ENCODE data around the gene TJP2. TPM values are rescaled to one million over a fixed set of nuclear protein-coding genes. Genes with fewer than 3 reads are reported as not detected.
"Not testable (repeated sequence)": the region's sequence is repeated elsewhere in the genome, so short reads cannot be mapped to it uniquely, and the experiment has no call there.

TJP2 gene
- total RNA-seq, 1 donor from 2014 or later: 18.0 TPM

DNA sequence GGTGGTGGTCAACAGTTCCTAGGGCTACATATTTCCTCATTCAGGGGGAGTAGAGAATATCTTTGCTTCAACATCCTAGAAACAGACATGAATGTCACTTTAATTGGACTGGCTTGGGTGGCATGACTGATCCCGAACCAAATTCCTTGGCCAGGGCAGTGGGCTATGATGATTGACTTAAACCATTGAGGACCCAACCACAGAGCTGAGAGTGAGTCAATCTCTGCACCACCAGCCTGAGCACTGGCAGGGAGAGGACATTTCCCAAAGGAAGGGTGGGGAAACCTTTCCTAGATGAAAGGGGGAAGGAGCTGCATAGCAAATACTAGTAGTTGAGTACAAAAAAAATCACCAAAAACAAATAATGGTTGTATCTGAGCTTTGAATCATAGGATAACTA, 98.1 kb downstream of the TJP2 start:
- Mint-ChIP-seq H3K36me3 (ENCODE audit: low read depth) (no peaks in the 10 kb centered on the region), H3K9me3 (peaks cover 4% of the 10 kb centered on the region), H3K27ac (no peak overlapping the region), H3K4me3 (no peak overlapping the region), H3K4me1 (no peaks in the 10 kb centered on the region), H3K27me3 (peaks cover 4% of the 10 kb centered on the region)
- no peak for DNase-seq
- intact Hi-C loops (cut with micrococcal nuclease): no loop called here

DNA sequence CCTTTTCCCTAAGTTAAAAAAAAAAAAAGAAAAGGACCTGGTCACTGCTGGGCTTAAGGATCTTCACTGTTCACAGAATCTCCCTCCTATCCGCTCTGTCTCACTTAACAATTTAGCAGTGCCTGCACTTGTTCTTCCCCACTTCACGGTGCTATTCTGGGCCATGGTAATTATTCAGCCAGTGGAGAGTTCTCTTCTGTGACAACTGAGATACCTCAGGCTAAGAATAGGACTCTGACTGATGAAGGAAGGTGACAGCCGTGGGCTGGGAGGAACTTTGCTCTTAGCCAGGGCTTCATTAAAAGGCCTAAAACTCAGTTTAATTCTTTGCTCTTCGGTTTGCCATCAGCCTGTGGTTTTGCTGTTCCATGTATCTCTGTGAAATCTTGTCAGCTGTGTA, 99.1 kb downstream of the TJP2 start:
- Mint-ChIP-seq H3K4me3 (no peak overlapping the region), H3K9me3 (peaks cover 4% of the 10 kb centered on the region), H3K36me3 (ENCODE audit: low read depth) (no peaks in the 10 kb centered on the region), H3K27me3 (peaks cover 4% of the 10 kb centered on the region), H3K4me1 (no peaks in the 10 kb centered on the region), H3K27ac (no peak overlapping the region)
- intact Hi-C loops (cut with micrococcal nuclease): no loop called here
- DNase-seq: no peak

DNA sequence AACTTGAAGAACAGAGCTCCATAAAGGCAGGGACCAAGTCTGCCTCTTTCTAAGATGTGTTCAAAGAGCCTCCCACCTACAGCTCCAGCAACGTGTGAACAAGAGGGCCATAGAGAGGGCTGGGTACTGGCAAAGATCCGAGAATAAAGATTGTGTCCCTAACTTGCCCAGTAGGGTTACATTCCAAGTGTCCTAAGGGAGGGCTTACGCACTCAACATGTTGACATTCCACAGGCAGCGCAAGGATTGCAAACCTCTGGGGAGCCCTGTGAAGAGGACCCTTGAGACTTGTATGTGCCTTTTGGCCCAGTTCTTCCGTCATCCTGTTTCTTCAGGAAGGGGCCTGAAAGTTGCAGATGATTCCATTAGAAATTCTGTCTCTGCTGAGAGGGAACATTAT, 102.7 kb downstream of the TJP2 start:
- peaks cover 3% of the 10 kb centered on the region for H3K27me3 Mint-ChIP-seq
- H3K9me3 Mint-ChIP-seq: peaks cover 4% of the 10 kb centered on the region
- H3K4me1 Mint-ChIP-seq: no peaks in the 10 kb centered on the region
- no peak overlapping the region for H3K4me3 Mint-ChIP-seq
- DNase-seq: no peak
- no peak overlapping the region for H3K27ac Mint-ChIP-seq
- H3K36me3 Mint-ChIP-seq (ENCODE audit: low read depth): no peaks in the 10 kb centered on the region
- intact Hi-C loops (cut with micrococcal nuclease): no loop called here

DNA sequence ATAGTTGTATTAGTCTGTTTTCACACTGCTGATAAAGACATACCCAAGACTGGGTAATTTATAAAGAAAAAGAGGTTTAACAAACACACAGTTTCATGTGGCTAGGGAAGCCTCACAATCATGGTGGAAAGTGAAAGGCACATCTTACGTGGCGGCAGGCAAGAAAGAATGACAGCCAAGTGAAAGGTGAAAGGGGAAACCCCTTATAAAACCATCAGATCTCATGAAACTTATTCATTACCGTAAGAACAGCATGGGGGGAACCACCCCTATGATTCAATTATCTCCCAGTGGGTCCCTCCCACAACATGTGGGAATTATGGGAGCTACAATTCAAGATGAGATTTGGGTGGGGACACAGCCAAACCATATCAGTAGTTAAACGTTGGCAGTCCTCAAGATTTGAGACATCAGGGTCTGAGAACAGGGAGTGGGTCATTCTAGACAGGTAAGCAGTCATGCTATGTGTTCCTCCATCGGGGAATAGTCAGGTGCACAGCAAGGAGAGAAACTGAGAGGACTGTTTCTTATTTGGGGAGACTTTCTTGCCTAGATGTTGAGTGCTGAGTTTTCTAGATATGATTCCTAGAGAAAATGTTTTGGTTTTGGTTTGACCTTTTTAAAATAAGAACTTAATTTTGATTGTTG, 105.1 kb downstream of the TJP2 start:
- H3K9me3 Mint-ChIP-seq: peaks cover 4% of the 10 kb centered on the region
- no peaks in the 10 kb centered on the region for H3K4me1 Mint-ChIP-seq
- no peaks in the 10 kb centered on the region for H3K36me3 Mint-ChIP-seq (ENCODE audit: low read depth)
- H3K4me3 Mint-ChIP-seq: no peak overlapping the region
- peaks cover 13% of the 10 kb centered on the region for H3K27me3 Mint-ChIP-seq
- no peak overlapping the region for H3K27ac Mint-ChIP-seq
- DNase-seq: no peak
- intact Hi-C loops (cut with micrococcal nuclease): no loop called here

DNA sequence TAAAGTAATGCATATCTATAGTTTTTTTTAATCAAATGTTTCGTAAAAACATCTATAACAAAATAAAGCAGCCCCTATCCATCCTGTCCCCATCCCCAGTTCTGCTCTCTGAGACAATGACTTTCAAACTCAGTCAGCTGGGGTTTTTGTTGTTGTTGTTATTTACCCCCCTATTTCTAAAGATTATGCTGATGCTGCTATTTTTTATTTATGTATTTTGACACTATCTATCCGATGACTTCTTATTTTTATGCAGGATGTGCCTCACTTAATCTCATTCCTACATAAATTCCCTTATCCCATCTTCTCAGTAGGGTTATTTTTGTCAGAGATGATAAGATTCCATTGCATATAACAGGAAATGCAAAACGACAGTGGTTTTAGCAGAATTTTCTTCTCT, 105.7 kb downstream of the TJP2 start:
- DNase-seq: no peak
- Mint-ChIP-seq H3K27ac (no peak overlapping the region), H3K27me3 (peaks cover 16% of the 10 kb centered on the region), H3K9me3 (peaks cover 4% of the 10 kb centered on the region), H3K4me1 (no peaks in the 10 kb centered on the region), H3K4me3 (no peak overlapping the region), H3K36me3 (ENCODE audit: low read depth) (no peaks in the 10 kb centered on the region)
- intact Hi-C loops (cut with micrococcal nuclease): no loop called here

DNA sequence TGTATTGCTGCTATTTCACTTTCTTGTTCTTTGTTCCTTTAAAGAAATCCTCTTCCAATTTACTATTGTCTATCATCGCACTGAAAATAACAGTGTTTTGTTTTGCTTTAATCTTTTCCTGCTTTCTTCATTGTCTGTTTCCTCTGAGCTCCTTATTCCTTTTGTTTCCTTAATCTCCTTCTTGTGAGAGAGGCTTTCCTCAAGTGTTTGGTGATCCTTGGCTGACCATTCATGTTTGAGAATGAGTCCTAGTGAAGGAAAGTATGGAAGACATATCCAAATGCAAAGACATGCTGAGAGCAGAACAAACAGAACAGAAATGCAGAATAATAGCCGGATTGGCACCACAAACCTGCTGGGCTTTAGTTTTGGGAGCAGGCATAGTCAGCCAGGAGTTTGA, 108.9 kb downstream of the TJP2 start:
- no peak overlapping the region for H3K4me3 Mint-ChIP-seq
- peaks cover 28% of the 10 kb centered on the region for H3K27me3 Mint-ChIP-seq
- peaks cover 4% of the 10 kb centered on the region for H3K9me3 Mint-ChIP-seq
- DNase-seq: no peak
- no peak overlapping the region for H3K27ac Mint-ChIP-seq
- intact Hi-C loops (cut with micrococcal nuclease): no loop called here
- H3K36me3 Mint-ChIP-seq (ENCODE audit: low read depth): no peaks in the 10 kb centered on the region
- H3K4me1 Mint-ChIP-seq: no peaks in the 10 kb centered on the region

DNA sequence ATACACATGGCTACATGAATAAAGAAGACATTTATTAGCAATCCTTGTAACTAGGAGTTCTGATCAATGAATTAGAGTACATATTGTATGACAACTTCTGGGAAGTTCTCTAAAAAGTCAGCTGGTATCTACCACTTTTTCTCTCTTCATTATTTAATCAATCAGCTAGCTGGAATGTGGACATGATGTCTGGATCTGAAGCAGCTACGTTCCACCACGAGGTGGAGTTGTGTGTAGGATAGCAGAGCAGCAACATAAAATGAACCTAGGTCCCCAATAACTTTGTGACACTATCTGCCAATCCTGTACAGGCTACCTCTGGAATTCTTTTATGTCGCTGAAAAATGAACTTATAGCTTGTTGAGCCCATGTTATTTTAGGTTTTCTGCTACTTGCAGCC, 118.0 kb downstream of the TJP2 start:
- intact Hi-C loops (cut with micrococcal nuclease): no loop called here
- H3K4me1 Mint-ChIP-seq: no peaks in the 10 kb centered on the region

DNA sequence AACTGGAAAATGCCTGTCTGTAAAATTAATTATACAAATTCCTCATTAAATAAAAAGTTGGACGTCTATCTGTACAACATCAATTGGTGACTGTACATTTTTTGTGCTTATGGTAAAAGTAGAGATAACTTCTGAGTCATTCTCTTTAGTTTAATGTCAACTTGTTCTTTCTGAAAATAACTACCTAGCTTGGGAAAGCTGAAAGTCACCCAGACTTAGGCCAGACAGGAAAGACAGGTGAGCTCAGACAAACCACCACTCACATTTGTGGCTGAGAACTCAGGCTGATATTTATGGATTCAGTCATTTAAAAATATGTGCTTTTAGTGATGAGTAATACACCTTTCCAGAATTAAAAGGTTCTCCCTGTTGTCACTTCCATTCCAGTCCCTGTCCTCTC, 119.1 kb downstream of the TJP2 start:
- Mint-ChIP-seq H3K27me3 (peaks cover 6% of the 10 kb centered on the region), H3K9me3 (no peaks in the 10 kb centered on the region), H3K4me3 (no peak overlapping the region), H3K36me3 (ENCODE audit: low read depth) (no peaks in the 10 kb centered on the region), H3K4me1 (no peaks in the 10 kb centered on the region), H3K27ac (no peak overlapping the region)
- intact Hi-C loops (cut with micrococcal nuclease): no loop called here
- DNase-seq: no peak

More for the DNA sequence above, 118.0 kb downstream of the TJP2 start:
- DNase-seq: no peak
- H3K27me3 Mint-ChIP-seq: peaks cover 6% of the 10 kb centered on the region
- no peaks in the 10 kb centered on the region for H3K36me3 Mint-ChIP-seq (ENCODE audit: low read depth)
- no peaks in the 10 kb centered on the region for H3K9me3 Mint-ChIP-seq
- H3K27ac Mint-ChIP-seq: no peak overlapping the region
- no peak overlapping the region for H3K4me3 Mint-ChIP-seq

DNA sequence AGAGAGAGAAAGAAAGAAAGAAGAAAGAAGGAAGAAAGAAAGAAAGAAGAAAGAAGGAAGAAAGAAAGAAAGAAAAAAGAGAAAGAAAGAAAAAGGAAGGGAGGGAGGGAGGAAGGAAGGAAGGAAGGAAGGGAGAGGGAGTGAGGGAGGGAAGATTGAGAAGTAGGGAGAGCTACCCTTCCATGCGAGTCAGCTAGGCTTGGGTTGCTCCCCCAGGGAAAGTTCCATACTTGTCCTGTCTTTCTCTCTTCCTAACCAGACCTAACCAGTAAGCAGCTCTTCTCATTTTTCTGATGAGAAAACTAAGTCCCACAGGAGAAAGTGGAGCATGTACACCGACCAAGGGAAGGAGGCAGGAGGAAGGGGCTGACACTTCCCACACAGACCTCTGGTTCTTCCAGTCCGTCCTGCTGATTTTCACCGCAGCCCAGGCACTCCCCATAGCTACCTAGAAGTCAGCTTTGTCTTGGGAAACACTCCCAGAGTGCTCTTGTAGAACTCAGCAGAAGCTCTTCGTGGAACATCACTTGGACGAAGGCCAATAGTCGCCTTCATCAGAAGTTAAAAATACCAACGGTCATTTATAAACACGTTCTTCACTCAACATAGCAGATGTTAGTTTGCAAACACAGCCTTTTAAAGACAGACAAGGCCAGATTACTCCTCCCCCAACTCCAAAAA, 121.9 kb downstream of the TJP2 start:
- H3K4me1 Mint-ChIP-seq: no peaks in the 10 kb centered on the region
- no peak overlapping the region for H3K4me3 Mint-ChIP-seq
- no peak for DNase-seq
- H3K36me3 Mint-ChIP-seq (ENCODE audit: low read depth): no peaks in the 10 kb centered on the region
- no peak overlapping the region for H3K27ac Mint-ChIP-seq
- intact Hi-C loops (cut with micrococcal nuclease): no loop called here
- H3K9me3 Mint-ChIP-seq: no peaks in the 10 kb centered on the region
- H3K27me3 Mint-ChIP-seq: peaks cover 10% of the 10 kb centered on the region

DNA sequence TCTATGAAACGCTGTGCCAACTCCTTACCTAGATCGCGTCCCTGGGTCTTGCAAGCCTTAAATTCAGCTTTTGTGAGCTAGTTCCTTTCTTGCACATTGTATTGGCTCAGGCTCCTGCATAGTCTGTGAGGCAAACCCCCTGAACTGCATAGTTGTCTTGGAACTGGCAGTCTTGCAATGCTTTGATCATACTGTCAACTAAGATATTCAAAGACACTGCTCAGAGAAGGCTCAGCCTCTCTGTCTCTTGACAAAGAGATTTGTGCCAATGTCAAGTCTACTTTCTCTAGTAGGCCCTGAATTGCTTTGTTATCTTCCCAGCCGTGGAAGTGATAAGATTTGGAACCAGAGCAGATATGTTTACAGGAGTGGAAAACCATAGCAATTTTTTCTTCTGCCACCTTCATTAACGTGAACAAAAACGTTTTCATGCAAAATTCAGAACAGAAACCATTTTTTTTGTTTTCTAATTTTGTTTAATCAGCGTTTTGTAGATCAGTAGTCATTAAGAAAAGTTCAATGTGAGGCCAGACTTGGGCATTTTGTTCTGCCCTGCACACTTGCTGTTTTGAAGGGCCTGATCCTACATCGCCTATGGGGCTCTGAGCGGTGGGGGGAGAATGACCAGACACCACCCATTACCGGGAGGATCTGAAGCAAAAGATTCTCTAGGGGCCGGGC, 123.4 kb downstream of the TJP2 start:
- intact Hi-C loops (cut with micrococcal nuclease): no loop called here

DNA sequence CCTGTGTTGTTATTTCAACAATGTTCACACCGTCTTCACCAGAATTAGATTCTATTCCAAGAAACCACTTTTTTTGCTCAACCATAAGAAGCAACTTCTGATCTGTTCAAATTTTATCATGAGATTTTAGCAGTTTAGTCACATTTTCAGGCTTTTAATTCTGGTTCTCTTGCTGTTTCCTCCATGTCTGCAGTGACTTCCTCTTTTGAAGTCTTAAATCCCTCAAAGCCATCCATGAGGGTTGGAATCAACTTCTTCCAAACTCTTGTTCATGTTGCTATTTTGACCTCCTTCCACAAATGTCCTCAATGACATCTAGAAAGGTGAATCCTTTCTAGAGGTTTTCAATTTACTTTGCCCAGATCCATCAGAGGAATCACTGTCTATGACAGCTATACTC, 125.2 kb downstream of the TJP2 start:
- intact Hi-C loops (cut with micrococcal nuclease): no loop called here
- DNase-seq: no peak
- H3K9me3 Mint-ChIP-seq: no peaks in the 10 kb centered on the region
- H3K36me3 Mint-ChIP-seq (ENCODE audit: low read depth): no peaks in the 10 kb centered on the region
- H3K27ac Mint-ChIP-seq: no peak overlapping the region
- H3K27me3 Mint-ChIP-seq: peaks cover 10% of the 10 kb centered on the region
- no peaks in the 10 kb centered on the region for H3K4me1 Mint-ChIP-seq
- no peak overlapping the region for H3K4me3 Mint-ChIP-seq

More for the DNA sequence above, 123.4 kb downstream of the TJP2 start:
- no peaks in the 10 kb centered on the region for H3K9me3 Mint-ChIP-seq
- no peak overlapping the region for H3K27ac Mint-ChIP-seq
- DNase-seq: no peak
- no peaks in the 10 kb centered on the region for H3K36me3 Mint-ChIP-seq (ENCODE audit: low read depth)
- H3K4me1 Mint-ChIP-seq: no peaks in the 10 kb centered on the region
- H3K4me3 Mint-ChIP-seq: no peak overlapping the region
- H3K27me3 Mint-ChIP-seq: peaks cover 10% of the 10 kb centered on the region

DNA sequence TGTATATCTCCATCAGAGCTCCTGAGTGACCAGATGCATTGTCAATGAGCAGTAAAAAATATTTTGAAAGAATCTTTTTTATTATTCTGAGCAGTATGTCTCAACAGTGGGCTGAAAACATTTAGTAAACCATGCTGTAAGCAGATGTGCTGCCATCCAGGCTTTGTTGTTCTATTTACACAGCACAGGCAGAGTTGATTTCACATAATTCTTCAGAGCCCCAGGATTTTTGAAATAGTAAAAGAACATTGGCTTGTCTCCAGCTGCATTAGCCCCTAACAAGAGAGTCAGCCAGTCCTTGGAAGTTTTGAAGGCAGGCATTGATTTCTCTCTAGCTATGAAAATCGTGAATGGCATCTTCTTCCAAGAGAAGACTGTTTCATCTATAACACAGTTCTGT, 125.7 kb downstream of the TJP2 start:
- Mint-ChIP-seq H3K36me3 (ENCODE audit: low read depth) (no peaks in the 10 kb centered on the region), H3K4me1 (no peaks in the 10 kb centered on the region), H3K4me3 (no peak overlapping the region), H3K27me3 (peaks cover 11% of the 10 kb centered on the region), H3K27ac (no peak overlapping the region), H3K9me3 (no peaks in the 10 kb centered on the region)
- DNase-seq: no peak
- intact Hi-C loops (cut with micrococcal nuclease): no loop called here

DNA sequence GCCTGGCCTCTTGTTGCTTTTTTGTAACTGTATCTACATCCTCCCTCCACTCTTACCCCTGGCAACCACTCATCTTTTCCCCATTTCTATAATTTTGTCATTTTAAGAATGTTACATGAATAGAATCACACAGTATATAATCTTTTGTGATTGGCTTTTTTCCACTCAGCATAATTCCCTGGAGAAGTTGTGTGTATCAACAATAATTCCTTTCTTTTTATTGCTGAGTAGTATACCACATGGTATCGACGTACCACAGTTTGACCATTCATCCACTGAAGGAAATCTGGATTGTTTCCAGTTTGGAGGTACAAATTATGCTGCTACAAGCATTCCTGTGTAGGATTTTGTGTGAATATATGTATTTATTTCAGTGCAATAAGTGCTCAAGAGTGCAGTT, 129.3 kb downstream of the TJP2 start:
- peaks cover 6% of the 10 kb centered on the region for H3K27me3 Mint-ChIP-seq
- H3K4me3 Mint-ChIP-seq: no peak overlapping the region
- H3K36me3 Mint-ChIP-seq (ENCODE audit: low read depth): no peaks in the 10 kb centered on the region
- no peaks in the 10 kb centered on the region for H3K4me1 Mint-ChIP-seq
- no peak overlapping the region for H3K27ac Mint-ChIP-seq
- DNase-seq: no peak
- intact Hi-C loops (cut with micrococcal nuclease): no loop called here
- no peaks in the 10 kb centered on the region for H3K9me3 Mint-ChIP-seq

DNA sequence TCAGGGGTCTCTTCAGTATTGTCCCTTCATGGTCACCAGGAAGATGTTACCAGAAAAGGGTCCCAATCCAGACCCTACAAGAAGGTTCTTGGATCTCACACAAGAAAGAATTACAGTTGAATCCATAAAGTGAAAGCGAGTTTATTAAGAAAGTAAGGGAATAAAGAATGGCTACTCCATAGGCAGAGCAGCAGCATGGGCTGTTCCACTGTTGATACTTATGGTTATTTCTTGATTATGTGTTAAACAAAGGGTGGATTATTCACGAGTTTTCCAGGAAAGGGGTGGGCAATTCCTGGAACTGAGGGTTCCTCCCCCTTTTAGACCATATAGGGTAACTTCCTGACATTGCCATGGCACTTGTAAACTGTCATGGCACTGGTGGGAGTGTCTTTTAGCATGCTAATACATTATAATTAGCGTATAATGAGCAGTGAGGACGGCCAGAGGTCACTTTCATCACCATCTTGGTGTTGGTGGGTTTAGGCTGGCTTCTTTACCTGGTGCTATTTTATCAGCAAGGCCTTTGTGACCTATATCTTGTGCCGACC, 132.9 kb downstream of the TJP2 start:
- H3K36me3 Mint-ChIP-seq (ENCODE audit: low read depth); DNase-seq; H3K4me1 Mint-ChIP-seq; H3K27me3 Mint-ChIP-seq; H3K4me3 Mint-ChIP-seq; intact Hi-C loops (cut with micrococcal nuclease); H3K27ac Mint-ChIP-seq; H3K9me3 Mint-ChIP-seq: not testable (repeated sequence)
